Bronchial epithelial cell (primary cell): ENCODE data around the gene HIVEP1. TPM values are rescaled to one million over a fixed set of nuclear protein-coding genes. Genes with fewer than 3 reads are reported as not detected.
A peak's percentile ranks its signal among the peaks of the same experiment; 100 is the strongest.

Experiments used
- DNase-seq: peaks from one replicate; pipeline ENCODE4 v3.0.0-alpha.2; 2010; ENCODE audit warnings: low read depth
- FAIRE-seq: peaks from 2 replicates; lab custom pipeline; 2011; peaks lifted over from hg19 to GRCh38; lab: Jason Lieb, UNC
- H3K27me3 ChIP-seq: 2 replicates; pipeline ENCODE4 v1.5.1; 2011; ENCODE audit warnings: low read length; ENCODE audit not compliant: control insufficient read depth, insufficient read depth
- H3K36me3 ChIP-seq: 2 replicates; pipeline ENCODE4 v1.5.1; 2011; ENCODE audit warnings: low read length; ENCODE audit not compliant: control insufficient read depth, insufficient read depth
- H3K4me3 ChIP-seq: 2 replicates; pipeline ENCODE4 v1.5.1; 2011; ENCODE audit warnings: mild to moderate bottlenecking, low read depth, low read length, control low read depth
- CTCF ChIP-seq: IDR thresholded peaks from 2 replicates; pipeline ENCODE4 v1.5.1; 2011; ENCODE audit warnings: mild to moderate bottlenecking, moderate library complexity, low read length, control low read depth, inconsistent platforms; ENCODE audit not compliant: insufficient read depth, severe bottlenecking
- total RNA-seq: library from RNA; depleted of rRNA; stranded (reverse); fragments of >200 nt; gene quantifications from 2 replicates; pipeline ENCODE4 v1.2.1, GENCODE V29; 2014

Gene HIVEP1
- total RNA-seq, 1 donor from 2014 or later: 6.8 TPM

DNA sequence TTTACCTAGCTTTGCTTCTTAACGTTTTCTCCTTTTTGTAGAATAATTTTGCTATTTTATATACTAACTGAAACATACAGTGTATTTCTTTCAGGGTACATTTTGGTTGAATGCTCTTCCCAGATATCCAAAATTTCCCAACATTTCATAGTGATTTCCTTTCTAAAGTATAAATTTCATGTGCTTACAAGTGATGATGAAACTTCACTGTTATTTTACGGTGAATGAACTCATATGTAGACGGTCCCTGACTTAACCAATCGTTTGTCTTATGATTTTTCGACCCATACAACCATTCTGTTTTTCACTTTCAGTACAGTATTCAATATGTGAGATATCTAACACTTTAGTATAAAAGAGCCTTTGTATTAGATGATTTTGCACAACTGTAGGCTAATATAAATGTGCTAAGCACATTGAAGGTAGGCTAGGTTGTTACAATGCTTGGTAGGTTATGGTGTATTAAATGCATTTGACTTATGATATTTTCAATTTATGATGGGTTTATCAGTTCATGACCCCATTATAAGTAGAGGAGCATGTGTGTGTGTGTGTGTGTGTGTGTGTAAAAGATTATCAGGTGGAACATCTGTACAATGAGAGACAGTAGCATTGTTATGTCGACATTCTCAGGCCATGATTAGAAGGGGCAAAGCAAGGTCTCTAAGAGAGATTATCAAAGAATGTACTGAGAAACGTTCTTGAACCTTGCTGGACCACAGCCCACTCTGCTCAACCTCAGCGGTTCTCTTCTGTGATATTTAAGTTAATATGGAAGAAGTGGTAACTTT, 20.9 kb downstream of the HIVEP1 start:
- no peak overlapping the region for H3K4me3 ChIP-seq
- DNase-seq: no peak
- FAIRE-seq: no peak
- TF ChIP-seq CTCF: no peak
- H3K36me3 ChIP-seq: no peaks in the 10 kb centered on the region
- H3K27me3 ChIP-seq: no peaks in the 10 kb centered on the region

DNA sequence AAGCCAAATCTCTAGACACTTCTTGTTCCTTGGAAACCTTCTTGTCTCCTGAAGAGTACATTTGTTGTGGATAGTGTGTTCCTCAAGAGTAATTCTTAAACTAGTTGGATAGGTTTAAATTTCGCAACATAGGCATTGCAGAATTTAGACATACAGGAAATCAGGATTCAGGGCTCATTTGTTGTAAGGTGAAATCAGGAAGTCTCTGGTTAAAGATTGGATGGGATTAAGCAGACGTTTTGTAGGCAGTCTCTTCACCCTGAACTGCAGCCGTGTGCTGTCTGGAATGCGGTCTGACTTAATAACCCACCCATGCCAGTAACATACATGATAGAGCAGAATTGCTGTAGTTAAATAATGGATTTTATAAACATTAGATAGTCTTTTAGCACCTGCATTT, 21.7 kb downstream of the HIVEP1 start:
- FAIRE-seq (no peak), DNase-seq (peak; percentile 95)
- Histone ChIP-seq H3K27me3 (no peaks in the 10 kb centered on the region), H3K4me3 (no peak overlapping the region), H3K36me3 (no peaks in the 10 kb centered on the region)
- no peak for TF ChIP-seq CTCF

DNA sequence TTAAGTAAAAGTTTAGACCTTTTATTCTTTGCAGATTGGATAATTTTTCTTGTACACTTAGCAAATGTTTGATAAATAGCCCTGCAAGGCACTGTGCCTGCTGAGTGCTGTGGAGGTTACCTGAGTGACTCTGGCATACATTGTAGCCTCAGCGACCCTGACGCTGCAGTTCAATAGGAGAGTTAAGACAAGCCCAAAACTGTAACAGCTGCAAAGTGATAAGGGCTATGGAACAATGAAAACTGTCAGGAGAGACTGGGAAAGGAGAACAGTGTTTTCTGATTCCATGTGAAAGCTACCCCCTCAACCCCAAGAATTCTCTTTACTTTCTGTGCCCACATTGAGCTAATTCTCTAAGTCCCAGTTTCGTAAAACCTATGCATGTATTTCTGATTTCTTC, 22.2 kb downstream of the HIVEP1 start:
- H3K27me3 ChIP-seq: no peaks in the 10 kb centered on the region
- no peaks in the 10 kb centered on the region for H3K36me3 ChIP-seq
- DNase-seq (no peak), FAIRE-seq (no peak)
- no peak overlapping the region for H3K4me3 ChIP-seq
- no peak for TF ChIP-seq CTCF

DNA sequence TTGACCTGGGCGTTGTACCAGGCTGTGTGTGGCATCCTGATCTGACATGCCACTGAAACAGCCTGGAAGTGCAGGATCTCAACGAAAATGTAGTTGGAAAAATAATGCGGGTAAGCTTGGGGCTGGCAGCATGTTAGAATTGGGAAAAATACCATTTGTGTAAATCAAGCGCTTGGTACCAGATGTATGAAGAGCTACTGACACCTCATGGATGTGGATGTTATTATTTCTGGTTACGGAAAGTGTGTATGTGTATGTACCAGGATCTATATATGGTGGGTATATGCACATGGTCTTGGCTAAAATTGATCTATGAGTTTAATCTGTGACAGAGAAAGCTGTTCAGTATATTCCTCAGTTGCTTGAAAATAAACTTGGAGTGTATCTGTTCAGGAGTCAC, 22.7 kb downstream of the HIVEP1 start:
- no peak for FAIRE-seq
- no peak overlapping the region for H3K4me3 ChIP-seq
- H3K36me3 ChIP-seq: no peaks in the 10 kb centered on the region
- no peak for TF ChIP-seq CTCF
- no peak for DNase-seq
- H3K27me3 ChIP-seq: no peaks in the 10 kb centered on the region

- no peak for FAIRE-seq
- no peak overlapping the region for H3K4me3 ChIP-seq
- no peaks in the 10 kb centered on the region for H3K36me3 ChIP-seq
- no peak for TF ChIP-seq CTCF
- H3K27me3 ChIP-seq: no peaks in the 10 kb centered on the region
- no peak for DNase-seq
Measured at GRCh38 chr6:12036766-12037165, 24.7 kb downstream of the HIVEP1 start.

GRCh38 chr6:12037798-12038197, 25.7 kb downstream of the HIVEP1 start:
- H3K4me3 ChIP-seq: no peak overlapping the region

More at GRCh38 chr6:12037798-12038197, 25.7 kb downstream of the HIVEP1 start:
- DNase-seq (no peak), FAIRE-seq (no peak)
- Histone ChIP-seq H3K27me3 (no peaks in the 10 kb centered on the region), H3K36me3 (no peaks in the 10 kb centered on the region)
- no peak for TF ChIP-seq CTCF
